Right renal pelvis (tissue), 4 donors: Measurements from ENCODE around the gene HPS4. TPM values are rescaled to one million over a fixed set of nuclear protein-coding genes. Genes with fewer than 3 reads are reported as not detected.
"Not testable (repeated sequence)": the region's sequence is repeated elsewhere in the genome, so short reads cannot be mapped to it uniquely, and the experiment has no call there.

Experiments used
- DNase-seq, 4 donors: peaks; one replicate each; pipeline ENCODE4 v3.0.0-alpha.2; 2013; ENCODE audit warnings: low read depth in 4 of 4, low spot score in 3 of 4, missing footprints in 1 of 4
- polyA plus RNA-seq, 4 donors: library from polyadenylated mRNA; unstranded; fragments of 120-200 nt; gene quantifications; one replicate each; pipeline ENCODE4 v1.2.1, GENCODE V29; 2013; ENCODE audit not compliant: insufficient read length in 4 of 4

Gene HPS4
- polyA plus RNA-seq, 4 donors: 28.8 to 38.0 (median 33.3) TPM

- no peak for DNase-seq
These were observed 36.6 kb downstream of the HPS4 start for GRCh38 chr22:26446808-26447515.

- DNase-seq: no peak
These were observed 37.9 kb downstream of the HPS4 start for GRCh38 chr22:26445577-26446275.

- no peak for DNase-seq
These were observed 38.8 kb downstream of the HPS4 start for GRCh38 chr22:26444777-26445176.

- no peak for DNase-seq
These were observed 39.5 kb downstream of the HPS4 start for GRCh38 chr22:26443901-26444690.

GRCh38 chr22:26442086-26442756 lies 41.4 kb downstream of the HPS4 start:
- no peak for DNase-seq

- no peak for DNase-seq
These were observed 44.0 kb downstream of the HPS4 start for GRCh38 chr22:26439559-26439958.

- not testable (repeated sequence) for DNase-seq
These were observed 44.8 kb downstream of the HPS4 start for GRCh38 chr22:26438776-26439175.

- DNase-seq: no peak
These were observed 45.7 kb downstream of the HPS4 start for GRCh38 chr22:26437694-26438392.

GRCh38 chr22:26436903-26437515 lies 46.6 kb downstream of the HPS4 start:
- DNase-seq: no peak

- no peak for DNase-seq
These were observed 48.1 kb downstream of the HPS4 start for GRCh38 chr22:26435327-26436093.

GRCh38 chr22:26433805-26434204 lies 49.8 kb downstream of the HPS4 start:
- no peak for DNase-seq

- no peak for DNase-seq
These were observed 50.8 kb downstream of the HPS4 start for GRCh38 chr22:26432619-26433311.

GRCh38 chr22:26431261-26431995 lies 52.2 kb downstream of the HPS4 start:
- DNase-seq: no peak

- no peak for DNase-seq
These were observed 53.0 kb downstream of the HPS4 start for GRCh38 chr22:26430600-26430999.

GRCh38 chr22:26429458-26430286 lies 53.9 kb downstream of the HPS4 start:
- DNase-seq: no peak

GRCh38 chr22:26428515-26429457 lies 54.8 kb downstream of the HPS4 start, which contains the start of gene ASPHD2:
Gene ASPHD2, plus strand, starts transcription at chr22:26429260. Its CDS starts 4,356 bp downstream, at chr22:26433616.
- peak in 3 of 4 donors; percentile 32 to 39 (median 38) for DNase-seq
